ENCODE measurements around the gene SREBF2.

- TF ChIP-seq CTCF (IDR thresholded peaks at IDR 0.05; ENCODE audit: extremely low read depth in 1 of 2, insufficient read depth in 1 of 2, low read depth in 1 of 2, low read length in 2 of 2) (no peak), EZH2 (IDR thresholded peaks at IDR 0.05; ENCODE audit: borderline replicate concordance, low read depth, low read length, severe bottlenecking) (no peak), POLR2A (IDR thresholded peaks at IDR 0.05; ENCODE audit: low read depth, low read length) (no peak), MYC (IDR thresholded peaks at IDR 0.05; ENCODE audit: low read depth, low read length) (no peak), JUN (IDR thresholded peaks at IDR 0.05; ENCODE audit: borderline replicate concordance, insufficient read depth, insufficient read length, low read depth) (no peak), FOS (IDR thresholded peaks at IDR 0.05; ENCODE audit: borderline replicate concordance, insufficient read depth, low read length) (no peak)
These were observed 1.5 kb upstream of the SREBF2 start for GRCh38 chr22:41831383-41831782.

Measured in endothelial cell of umbilical vein (primary cell).